Endothelial cell of umbilical vein (primary cell): ENCODE results near the gene SKAP1.

Source experiments
- EZH2 ChIP-seq: IDR thresholded peaks from 2 replicates; pipeline ENCODE4 v1.6.1; 2012; ENCODE audit warnings: borderline replicate concordance, low read depth, mild to moderate bottlenecking, moderate library complexity, low read length, inconsistent platforms; ENCODE audit not compliant: severe bottlenecking
- FOS ChIP-seq: IDR thresholded peaks from 2 replicates; pipeline ENCODE4 v1.6.1; 2011; ENCODE audit warnings: mild to moderate bottlenecking, low read length, moderate library complexity, borderline replicate concordance; ENCODE audit not compliant: insufficient read depth
- GATA2 ChIP-seq: IDR thresholded peaks from 2 replicates; pipeline ENCODE4 v1.7.0; 2011; ENCODE audit warnings: low read depth, mild to moderate bottlenecking, moderate library complexity, mixed read lengths, low read length; ENCODE audit not compliant: insufficient read length, insufficient read depth
- JUN ChIP-seq: IDR thresholded peaks from 2 replicates; pipeline ENCODE4 v1.6.1; 2011; ENCODE audit warnings: borderline replicate concordance, low read depth; ENCODE audit not compliant: insufficient read length, insufficient read depth
- MYC ChIP-seq: IDR thresholded peaks from one replicate; pipeline ENCODE4 v1.6.1; 2011; ENCODE audit warnings: mild to moderate bottlenecking, low read depth, low read length
- POLR2A ChIP-seq: IDR thresholded peaks from 2 replicates; pipeline ENCODE4 v1.6.1; 2012; ENCODE audit warnings: low read depth, mild to moderate bottlenecking, control low read depth, low read length
- POLR2AphosphoS5 ChIP-seq: IDR thresholded peaks from 2 replicates; pipeline ENCODE4 v1.6.1; 2012; ENCODE audit warnings: low read depth, mild to moderate bottlenecking, control low read depth, low read length, moderate library complexity; ENCODE audit not compliant: insufficient read depth
- TF ChIP-seq, protein P1 (sequence below), 2 donors: IDR thresholded peaks; 1 replicate in 1 of 2; 2 replicates in 1 of 2; pipeline ENCODE4 v1.5.1; 2011; ENCODE audit warnings: low read length in 2 of 2, mild to moderate bottlenecking in 2 of 2, moderate library complexity in 2 of 2, control low read depth in 1 of 2, inconsistent platforms in 1 of 2, low read depth in 1 of 2; ENCODE audit not compliant: insufficient read depth in 1 of 2; ENCODE audit errors: extremely low read depth in 1 of 2
- TF ChIP-seq, protein P2 (sequence below): IDR thresholded peaks from 2 replicates; pipeline ENCODE4 v1.6.1; 2011; ENCODE audit not compliant: insufficient read depth, insufficient read length

DNA sequence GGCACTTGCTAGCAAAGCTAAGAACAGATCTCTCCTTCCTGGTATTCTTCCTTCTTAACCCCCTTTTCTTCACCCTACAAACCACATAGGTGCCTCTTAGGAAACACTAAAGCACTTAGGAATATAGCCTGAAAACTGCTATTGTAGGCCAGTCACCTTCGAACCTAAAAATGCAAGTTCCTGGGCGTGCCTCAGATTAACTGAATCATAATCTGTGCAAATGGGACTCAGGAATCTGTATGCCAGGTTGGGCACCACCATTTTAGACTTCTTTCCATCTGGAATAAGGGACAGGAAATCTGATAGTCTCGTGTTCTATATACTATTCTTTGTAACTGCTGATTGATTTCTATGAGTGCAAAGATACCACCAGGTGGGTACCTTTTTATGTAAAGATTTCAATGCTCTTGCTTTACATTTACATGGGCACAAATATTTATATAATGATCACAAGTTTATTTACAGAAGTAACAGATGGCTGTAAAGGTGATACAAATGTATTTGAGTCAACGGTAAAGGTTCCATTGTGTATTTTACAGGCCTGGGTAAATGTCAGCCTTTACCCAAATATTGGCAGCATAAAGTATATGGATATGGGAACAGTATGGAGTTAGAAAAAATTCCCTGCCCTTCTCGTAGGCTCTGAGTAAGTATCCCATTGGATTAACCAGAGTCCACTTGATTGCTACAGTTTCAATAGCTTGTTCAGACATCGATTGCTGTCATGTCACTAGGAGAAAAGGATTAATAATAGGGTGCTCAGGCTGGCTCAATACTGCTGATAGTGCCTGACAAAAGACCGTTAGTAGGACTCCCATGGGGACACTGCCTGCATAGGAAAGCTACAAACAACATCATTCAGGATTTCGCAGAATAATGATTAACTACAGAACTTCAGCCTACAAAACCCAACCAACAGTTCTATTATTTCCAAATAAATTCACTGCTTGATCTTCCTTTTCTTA, 197.7 kb downstream of the SKAP1 start:
- TF ChIP-seq POLR2A = no peak
- TF ChIP-seq, protein P1, sequence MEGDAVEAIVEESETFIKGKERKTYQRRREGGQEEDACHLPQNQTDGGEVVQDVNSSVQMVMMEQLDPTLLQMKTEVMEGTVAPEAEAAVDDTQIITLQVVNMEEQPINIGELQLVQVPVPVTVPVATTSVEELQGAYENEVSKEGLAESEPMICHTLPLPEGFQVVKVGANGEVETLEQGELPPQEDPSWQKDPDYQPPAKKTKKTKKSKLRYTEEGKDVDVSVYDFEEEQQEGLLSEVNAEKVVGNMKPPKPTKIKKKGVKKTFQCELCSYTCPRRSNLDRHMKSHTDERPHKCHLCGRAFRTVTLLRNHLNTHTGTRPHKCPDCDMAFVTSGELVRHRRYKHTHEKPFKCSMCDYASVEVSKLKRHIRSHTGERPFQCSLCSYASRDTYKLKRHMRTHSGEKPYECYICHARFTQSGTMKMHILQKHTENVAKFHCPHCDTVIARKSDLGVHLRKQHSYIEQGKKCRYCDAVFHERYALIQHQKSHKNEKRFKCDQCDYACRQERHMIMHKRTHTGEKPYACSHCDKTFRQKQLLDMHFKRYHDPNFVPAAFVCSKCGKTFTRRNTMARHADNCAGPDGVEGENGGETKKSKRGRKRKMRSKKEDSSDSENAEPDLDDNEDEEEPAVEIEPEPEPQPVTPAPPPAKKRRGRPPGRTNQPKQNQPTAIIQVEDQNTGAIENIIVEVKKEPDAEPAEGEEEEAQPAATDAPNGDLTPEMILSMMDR (IDR thresholded peaks at IDR 0.05; ENCODE audit: extremely low read depth in 1 of 2, insufficient read depth in 1 of 2, low read depth in 1 of 2, low read length in 2 of 2) = no peak
- TF ChIP-seq JUN = no peak
- TF ChIP-seq, protein P2, sequence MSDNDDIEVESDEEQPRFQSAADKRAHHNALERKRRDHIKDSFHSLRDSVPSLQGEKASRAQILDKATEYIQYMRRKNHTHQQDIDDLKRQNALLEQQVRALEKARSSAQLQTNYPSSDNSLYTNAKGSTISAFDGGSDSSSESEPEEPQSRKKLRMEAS = no peak
- no peak for TF ChIP-seq EZH2
- no peak for TF ChIP-seq POLR2AphosphoS5
- TF ChIP-seq FOS = no peak
- TF ChIP-seq MYC = no peak
- TF ChIP-seq GATA2 = no peak
